Large intestine (tissue), 3 donors: ENCODE data around the gene SLC36A4. TPM values are rescaled to one million over a fixed set of nuclear protein-coding genes. Genes with fewer than 3 reads are reported as not detected.
A peak's percentile ranks its signal among the peaks of the same experiment; 100 is the strongest.
"Not testable (repeated sequence)": the region's sequence is repeated elsewhere in the genome, so short reads cannot be mapped to it uniquely, and the experiment has no call there.

ENCODE experiments used
- DNase-seq, 2 donors: peaks; one replicate each; pipeline versions ENCODE4 v3.0.0 to v3.0.0-alpha.2; 2013
- H3K27ac ChIP-seq: one replicate; pipeline ENCODE4 v1.5.1; 2013; ENCODE audit warnings: low read length
- H3K27me3 ChIP-seq: 2 replicates; pipeline ENCODE4 v1.6.1; 2013; ENCODE audit warnings: low read length; ENCODE audit not compliant: control insufficient read depth, insufficient read depth
- H3K36me3 ChIP-seq: 2 replicates; pipeline ENCODE4 v1.6.1; 2013; ENCODE audit warnings: low read length; ENCODE audit not compliant: control insufficient read depth, insufficient read depth
- H3K4me1 ChIP-seq: one replicate; pipeline ENCODE4 v1.6.1; 2013; ENCODE audit warnings: low read length; ENCODE audit not compliant: control insufficient read depth, insufficient read depth
- H3K4me3 ChIP-seq: one replicate; pipeline ENCODE4 v1.5.1; 2013; ENCODE audit warnings: low read length
- H3K9me3 ChIP-seq: one replicate; pipeline ENCODE4 v1.6.1; 2013; ENCODE audit warnings: mild to moderate bottlenecking, low read depth, low read length, moderate library complexity; ENCODE audit not compliant: control insufficient read depth
- WGBS: methylation state at CpG from one replicate; pipeline ENCODE4 v1.1.5; 2013; ENCODE audit warnings: low lambda C conversion rate; ENCODE audit not compliant: insufficient coverage; 5-methylcytosine and 5-hydroxymethylcytosine counted together
- polyA plus RNA-seq: library from polyadenylated mRNA; unstranded; fragments of 120-200 nt; gene quantifications from one replicate; pipeline ENCODE4 v1.2.1, GENCODE V29; 2013

The SLC36A4 gene
- polyA plus RNA-seq, 1 donor = 5.8 TPM

- H3K27ac ChIP-seq = peak overlapping the region; percentile 62
- peak overlapping the region; percentile 60 for H3K4me3 ChIP-seq
- DNase-seq = peak in 1 of 2 donors; percentile 5
- peaks cover 2% of the 10 kb centered on the region for H3K9me3 ChIP-seq
- H3K4me1 ChIP-seq = no peaks in the 10 kb centered on the region
- H3K27me3 ChIP-seq = peaks cover 6% of the 10 kb centered on the region
- 0% methylated on average over 4 of the region's 13 CpGs for WGBS
- H3K36me3 ChIP-seq = no peaks in the 10 kb centered on the region
These were observed 893 bp downstream of the SLC36A4 start for GRCh38 chr11:93196816-93197379.

DNA sequence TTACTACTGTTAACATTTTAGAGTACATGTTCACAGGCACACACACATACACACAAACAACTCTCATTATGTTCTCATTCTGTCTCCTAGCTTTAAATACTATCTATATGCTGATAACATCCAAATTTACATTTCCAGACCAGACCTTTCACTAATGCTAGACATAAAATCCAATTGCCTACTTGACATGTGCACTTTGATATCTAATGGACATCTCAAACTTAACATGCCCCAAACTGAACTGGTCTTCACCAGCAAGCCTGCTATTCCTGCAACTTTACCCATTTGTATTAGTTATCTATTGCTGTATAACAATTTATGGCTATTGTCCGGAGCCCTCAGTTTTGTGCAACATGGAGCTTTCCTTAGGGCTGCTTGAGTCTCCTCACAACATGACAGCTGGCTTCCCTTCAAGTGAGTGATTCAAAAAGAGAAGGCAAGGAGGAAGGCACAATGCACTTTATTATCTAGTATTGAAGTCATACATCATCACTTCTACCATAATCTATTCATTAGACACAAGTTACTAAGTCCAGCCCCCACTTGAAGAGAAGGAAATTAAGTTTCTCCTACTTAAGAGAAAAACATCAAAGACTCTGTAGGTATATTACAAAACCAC, 3.0 kb downstream of the SLC36A4 start:
- Histone ChIP-seq H3K9me3 (peaks cover 2% of the 10 kb centered on the region), H3K27ac (no peak overlapping the region), H3K36me3 (no peaks in the 10 kb centered on the region), H3K4me1 (no peaks in the 10 kb centered on the region), H3K27me3 (peaks cover 5% of the 10 kb centered on the region), H3K4me3 (no peak overlapping the region)
- DNase-seq = no peak
- WGBS = no CpG with 5 or more reads among the region's 1 CpG

- WGBS = 100% methylated on average over 1 of the region's 2 CpGs
- H3K4me3 ChIP-seq = no peak overlapping the region
- no peak for DNase-seq
- peaks cover 2% of the 10 kb centered on the region for H3K9me3 ChIP-seq
- H3K27me3 ChIP-seq = peaks cover 5% of the 10 kb centered on the region
- no peaks in the 10 kb centered on the region for H3K4me1 ChIP-seq
- H3K36me3 ChIP-seq = no peaks in the 10 kb centered on the region
- H3K27ac ChIP-seq = no peak overlapping the region
These were observed 4.1 kb downstream of the SLC36A4 start for GRCh38 chr11:93193731-93194130.

DNA sequence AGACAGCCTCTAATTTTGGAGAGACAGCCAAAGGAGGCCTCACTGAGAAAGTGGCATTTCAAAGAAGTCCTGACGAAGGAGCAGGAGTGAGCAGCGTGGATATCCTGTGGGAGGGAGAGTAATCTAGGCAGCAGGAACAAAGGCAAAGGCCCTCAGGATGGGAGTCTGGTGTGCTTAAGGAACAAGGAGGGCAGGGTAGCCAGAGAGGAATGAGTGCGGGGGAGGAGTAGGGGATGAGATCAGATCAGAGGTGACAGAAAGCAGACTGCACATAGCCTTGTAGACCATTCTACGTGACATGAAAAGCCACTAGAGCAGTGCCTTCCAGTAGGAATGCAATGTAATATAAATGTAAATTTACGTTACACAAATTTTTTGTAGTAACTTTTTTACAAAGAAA, 5.6 kb downstream of the SLC36A4 start:
- Histone ChIP-seq H3K27me3 (peaks cover 2% of the 10 kb centered on the region), H3K36me3 (no peaks in the 10 kb centered on the region), H3K27ac (no peak overlapping the region), H3K4me1 (no peaks in the 10 kb centered on the region), H3K9me3 (no peaks in the 10 kb centered on the region), H3K4me3 (no peak overlapping the region)
- WGBS = 100% methylated on average over 2 of the region's 5 CpGs
- no peak for DNase-seq

DNA sequence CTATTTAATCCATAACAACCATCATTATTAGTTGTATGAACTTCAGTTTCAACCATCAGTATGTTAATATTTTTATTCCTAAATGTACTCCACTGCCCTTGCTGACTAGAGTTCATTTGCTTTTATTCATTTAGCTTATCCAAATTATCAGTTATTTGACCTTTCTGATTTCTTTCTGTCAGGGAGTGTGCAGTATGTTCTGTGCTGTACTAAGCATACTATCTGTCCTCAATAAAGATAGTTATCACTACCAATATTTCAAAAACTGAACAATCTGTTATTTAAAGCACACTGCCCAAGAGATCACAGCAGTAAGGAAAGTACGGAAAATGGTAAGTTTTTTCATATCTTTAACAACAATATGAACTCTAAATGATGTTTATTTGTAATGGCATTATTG, 8.3 kb downstream of the SLC36A4 start:
- WGBS = no CpG with 5 or more reads among the region's 1 CpG
- Histone ChIP-seq H3K4me3 (no peak overlapping the region), H3K4me1 (no peaks in the 10 kb centered on the region), H3K27ac (no peak overlapping the region), H3K27me3 (no peaks in the 10 kb centered on the region), H3K36me3 (no peaks in the 10 kb centered on the region), H3K9me3 (no peaks in the 10 kb centered on the region)
- no peak for DNase-seq

DNA sequence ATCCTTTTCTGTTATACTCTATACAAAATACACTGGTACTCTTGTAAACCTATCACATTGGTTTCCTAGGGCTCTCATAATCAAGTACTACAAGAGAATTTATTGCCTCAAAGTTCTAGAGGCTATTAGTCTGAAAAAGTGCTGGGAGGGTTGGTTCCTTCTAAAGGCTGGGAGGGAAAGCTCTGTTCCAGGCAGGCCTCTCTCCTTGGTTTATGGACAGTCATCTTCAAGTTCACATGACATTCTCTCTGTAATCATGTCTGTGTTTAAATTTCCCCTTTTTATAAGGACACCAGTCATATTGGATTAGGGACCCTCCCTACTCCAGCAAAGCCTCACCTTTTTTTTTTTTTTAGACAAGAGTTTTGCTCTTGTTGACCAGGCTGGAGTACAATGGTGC, 9.1 kb downstream of the SLC36A4 start:
- Histone ChIP-seq H3K27ac (no peak overlapping the region), H3K9me3 (no peaks in the 10 kb centered on the region), H3K36me3 (no peaks in the 10 kb centered on the region), H3K4me1 (no peaks in the 10 kb centered on the region), H3K4me3 (no peak overlapping the region), H3K27me3 (no peaks in the 10 kb centered on the region)
- DNase-seq = no peak

GRCh38 chr11:93187290-93187689, 10.5 kb downstream of the SLC36A4 start:
- Histone ChIP-seq H3K27ac (no peak overlapping the region), H3K4me1 (no peaks in the 10 kb centered on the region), H3K9me3 (no peaks in the 10 kb centered on the region), H3K4me3 (no peak overlapping the region), H3K36me3 (no peaks in the 10 kb centered on the region), H3K27me3 (no peaks in the 10 kb centered on the region)
- no peak for DNase-seq

- not testable (repeated sequence) for H3K36me3 ChIP-seq, H3K27me3 ChIP-seq, H3K27ac ChIP-seq, H3K9me3 ChIP-seq, H3K4me1 ChIP-seq, H3K4me3 ChIP-seq, DNase-seq
- no CpG with 5 or more reads among the region's 13 CpGs for WGBS
These were observed 19.9 kb downstream of the SLC36A4 start for GRCh38 chr11:93177891-93178290.

- no peaks in the 10 kb centered on the region for H3K4me1 ChIP-seq
- DNase-seq = no peak
- H3K36me3 ChIP-seq = no peaks in the 10 kb centered on the region
- H3K27ac ChIP-seq = no peak overlapping the region
- H3K9me3 ChIP-seq = no peaks in the 10 kb centered on the region
- no peaks in the 10 kb centered on the region for H3K27me3 ChIP-seq
- WGBS = 50% methylated on average over 1 of the region's 2 CpGs
- no peak overlapping the region for H3K4me3 ChIP-seq
These were observed 27.7 kb downstream of the SLC36A4 start for GRCh38 chr11:93169950-93170561.

GRCh38 chr11:93169143-93169542, 28.6 kb downstream of the SLC36A4 start:
- H3K36me3 ChIP-seq = no peaks in the 10 kb centered on the region
- WGBS = no CpG with 5 or more reads among the region's 2 CpGs

DNA sequence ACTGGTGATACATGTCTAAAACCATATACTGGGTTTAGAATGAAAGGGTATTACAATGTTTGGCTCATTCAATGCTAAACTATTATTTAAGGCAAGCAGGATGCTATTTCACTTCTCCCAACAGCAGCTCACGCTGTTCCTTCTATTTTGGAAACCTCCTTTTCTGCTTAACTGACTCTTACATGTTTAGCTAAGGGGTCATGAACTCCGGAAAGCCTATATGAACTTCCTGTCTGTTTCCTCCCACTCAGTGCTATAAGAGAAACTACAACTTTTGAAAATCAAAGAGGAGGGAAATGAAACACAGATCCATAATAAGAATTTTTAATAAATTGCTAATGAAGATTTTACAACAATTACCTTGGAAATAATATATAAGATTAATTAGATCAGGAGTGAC, 30.9 kb downstream of the SLC36A4 start:
- DNase-seq = no peak

More at GRCh38 chr11:93169143-93169542, 28.6 kb downstream of the SLC36A4 start:
- Histone ChIP-seq H3K9me3 (no peaks in the 10 kb centered on the region), H3K27ac (no peak overlapping the region), H3K4me3 (no peak overlapping the region), H3K27me3 (no peaks in the 10 kb centered on the region), H3K4me1 (no peaks in the 10 kb centered on the region)
- DNase-seq = no peak

More for the DNA sequence above, 30.9 kb downstream of the SLC36A4 start:
- H3K4me1 ChIP-seq = no peaks in the 10 kb centered on the region
- no CpG with 5 or more reads among the region's 2 CpGs for WGBS
- H3K27me3 ChIP-seq = no peaks in the 10 kb centered on the region
- H3K27ac ChIP-seq = no peak overlapping the region
- H3K36me3 ChIP-seq = peaks cover 5% of the 10 kb centered on the region
- H3K9me3 ChIP-seq = no peaks in the 10 kb centered on the region
- no peak overlapping the region for H3K4me3 ChIP-seq
